ENCODE results near the gene NELFCD. TPM values are rescaled to one million over a fixed set of nuclear protein-coding genes. Genes with fewer than 3 reads are reported as not detected.
A peak's percentile ranks its signal among the peaks of the same experiment; 100 is the strongest.

The NELFCD gene
- total and polyA plus RNA-seq, 10 of the 15 experiments (the other 5 are each of a cell fraction or from before 2014, with no cell fraction given): 8.9 to 109 (median 82.9) TPM

DNA sequence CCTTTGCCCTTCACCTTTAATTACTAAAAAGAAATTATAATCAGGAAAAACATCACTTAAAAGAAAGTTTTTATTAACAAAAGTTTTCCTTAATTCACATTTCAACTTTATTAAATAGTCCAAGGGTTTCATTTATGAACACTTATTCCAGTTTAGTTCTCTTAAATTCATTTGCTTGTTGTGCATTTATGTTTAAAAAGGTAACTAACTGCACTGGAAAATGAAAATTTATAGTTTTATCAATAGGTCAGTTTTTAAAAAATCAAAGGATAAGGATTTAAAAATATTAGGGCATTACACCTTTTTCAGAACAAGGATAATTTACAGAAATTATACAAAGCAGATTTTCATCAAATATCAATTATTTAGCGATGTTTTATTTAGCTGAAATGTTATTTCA lies 52.0 kb downstream of the NELFCD start:
- CTCF ChIA-PET: interaction anchor here (0.9 to 1.2 kb wide), 3 partner anchors 9 to 163 kb away, joined by 3 to 4 read pairs (median 3); partner anchors contain the start of gene PRELID3B
- H3K9me3 ChIP-seq (replicated peaks; ENCODE audit: control insufficient read depth, insufficient read depth, low read length): no peaks in the 10 kb centered on the region
- WGBS (ENCODE audit: insufficient coverage, insufficient replicate concordance, low lambda C conversion rate, missing lambda C conversion rate): 100% methylated on average over 1 of the region's 1 CpG
- intact Hi-C loops (cut with micrococcal nuclease; ENCODE audit: unreplicated experiment) (loop anchor here (2.0 to 10.0 kb wide), 4 partner anchors 48 to 378 kb away; partner anchors contain the start of genes NELFCD and STX16), in situ Hi-C loops (cut with MboI) (no loop called here)
- no peaks in the 10 kb centered on the region for H3K27me3 ChIP-seq (replicated peaks in 1 of 2; ENCODE audit: control insufficient read depth in 2 of 2, insufficient read depth in 2 of 2, low read length in 1 of 2)
- FAIRE-seq: no peak
- H2AFZ ChIP-seq (ENCODE audit: control insufficient read depth, low read depth, low read length): no peak overlapping the region
- H3K27ac ChIP-seq (ENCODE audit: control insufficient read depth, insufficient read depth): no peak overlapping the region; the same call in 1 of the 2 replicates
- TF ChIP-seq BHLHE40 (IDR thresholded peaks at IDR 0.05; ENCODE audit: borderline replicate concordance in 1 of 2, low read depth in 2 of 2, low read length in 1 of 2) (no peak), CBFB (IDR thresholded peaks at IDR 0.05; ENCODE audit: low read depth) (no peak), NFXL1 (IDR thresholded peaks at IDR 0.05; ENCODE audit: borderline replicate concordance) (no peak), ZNF274 (IDR thresholded peaks at IDR 0.05; ENCODE audit: insufficient read depth, insufficient read length) (no peak), CEBPB (IDR thresholded peaks at IDR 0.05; ENCODE audit: borderline replicate concordance in 1 of 2, low read depth in 2 of 2, low read length in 2 of 2) (no peak), KLF5 (IDR thresholded peaks at IDR 0.05; ENCODE audit: partially characterized antibody) (no peak), MYC (IDR thresholded peaks at IDR 0.05; ENCODE audit: insufficient read depth, insufficient read length, insufficient replicate concordance, low read length, severe bottlenecking) (no peak), NRF1 (conservative IDR thresholded peaks at IDR 0.05; ENCODE audit: low read depth, low read length) (no peak)
- TF ChIP-seq, protein P1, sequence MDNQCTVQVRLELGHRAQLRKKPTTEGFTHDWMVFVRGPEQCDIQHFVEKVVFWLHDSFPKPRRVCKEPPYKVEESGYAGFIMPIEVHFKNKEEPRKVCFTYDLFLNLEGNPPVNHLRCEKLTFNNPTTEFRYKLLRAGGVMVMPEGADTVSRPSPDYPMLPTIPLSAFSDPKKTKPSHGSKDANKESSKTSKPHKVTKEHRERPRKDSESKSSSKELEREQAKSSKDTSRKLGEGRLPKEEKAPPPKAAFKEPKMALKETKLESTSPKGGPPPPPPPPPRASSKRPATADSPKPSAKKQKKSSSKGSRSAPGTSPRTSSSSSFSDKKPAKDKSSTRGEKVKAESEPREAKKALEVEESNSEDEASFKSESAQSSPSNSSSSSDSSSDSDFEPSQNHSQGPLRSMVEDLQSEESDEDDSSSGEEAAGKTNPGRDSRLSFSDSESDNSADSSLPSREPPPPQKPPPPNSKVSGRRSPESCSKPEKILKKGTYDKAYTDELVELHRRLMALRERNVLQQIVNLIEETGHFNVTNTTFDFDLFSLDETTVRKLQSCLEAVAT (IDR thresholded peaks at IDR 0.05): no peak
- TF ChIP-seq, protein P2, sequence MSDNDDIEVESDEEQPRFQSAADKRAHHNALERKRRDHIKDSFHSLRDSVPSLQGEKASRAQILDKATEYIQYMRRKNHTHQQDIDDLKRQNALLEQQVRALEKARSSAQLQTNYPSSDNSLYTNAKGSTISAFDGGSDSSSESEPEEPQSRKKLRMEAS (IDR thresholded peaks at IDR 0.05; ENCODE audit: low read depth, low read length): no peak
- H3K4me1 ChIP-seq (ENCODE audit: control insufficient read depth, insufficient read depth, low read length): no peaks in the 10 kb centered on the region; the same call in 1 of the 2 replicates
- RAD21 ChIA-PET (ENCODE audit: unreplicated experiment): interaction anchor here (1.7 to 2.5 kb wide), 5 partner anchors 15 to 126 kb away, joined by 4 to 19 read pairs (median 11); partner anchors contain the start of gene NELFCD
- DNase-seq (ENCODE audit: low read depth, low spot score): no peak
- peaks cover 60% of the 10 kb centered on the region for H3K79me2 ChIP-seq (ENCODE audit: control insufficient read depth, insufficient read depth, low read length)
- H3K4me3 ChIP-seq: peak overlapping the region; percentile 73; the same call in 1 of the 2 replicates
- no peak for ATAC-seq
- POLR2A ChIA-PET: interaction anchor here (0.6 to 6.0 kb wide), 4 partner anchors 9 to 126 kb away, joined by 3 to 40 read pairs (median 12); partner anchors contain the start of gene PRELID3B
- peak overlapping the region; percentile 86 for H3K4me2 ChIP-seq (ENCODE audit: control insufficient read depth, insufficient read depth)
- no TSS peak for BruUV-seq (replicated peaks)
- H3K9ac ChIP-seq (ENCODE audit: control insufficient read depth, insufficient read depth, low read length): peak overlapping the region; percentile 63
- peaks cover 10 to 25% of the 10 kb centered on the region in 2 experiments for H3K36me3 ChIP-seq (ENCODE audit: control insufficient read depth in 2 of 2, insufficient read depth in 2 of 2, low read length in 1 of 2)
- SMC1A ChIA-PET (ENCODE audit: uncharacterized antibody, unreplicated experiment): interaction anchor here (1.3 to 1.5 kb wide), 2 partner anchors 9 to 49 kb away, joined by 5 to 8 read pairs; no protein-coding TSS in a partner anchor
- no peaks in the 10 kb centered on the region for H4K20me1 ChIP-seq (ENCODE audit: control insufficient read depth, insufficient read depth)
